Left renal pelvis (tissue), 4 donors: ENCODE data around the gene LAMA4. TPM values are rescaled to one million over a fixed set of nuclear protein-coding genes. Genes with fewer than 3 reads are reported as not detected.
"Not testable (repeated sequence)": the region's sequence is repeated elsewhere in the genome, so short reads cannot be mapped to it uniquely, and the experiment has no call there.

Experiments used
- DNase-seq, 4 donors: peaks; one replicate each; pipeline ENCODE4 v3.0.0-alpha.2; 2013; ENCODE audit warnings: low read depth in 4 of 4, low spot score in 3 of 4
- polyA plus RNA-seq, 4 donors: library from polyadenylated mRNA; unstranded; fragments of 120-200 nt; gene quantifications; one replicate each; pipeline ENCODE4 v1.2.1, GENCODE V29; 2013; ENCODE audit not compliant: insufficient read length in 4 of 4

The LAMA4 gene
- polyA plus RNA-seq, 4 donors, result 99.2 to 241 (median 104) TPM

DNA sequence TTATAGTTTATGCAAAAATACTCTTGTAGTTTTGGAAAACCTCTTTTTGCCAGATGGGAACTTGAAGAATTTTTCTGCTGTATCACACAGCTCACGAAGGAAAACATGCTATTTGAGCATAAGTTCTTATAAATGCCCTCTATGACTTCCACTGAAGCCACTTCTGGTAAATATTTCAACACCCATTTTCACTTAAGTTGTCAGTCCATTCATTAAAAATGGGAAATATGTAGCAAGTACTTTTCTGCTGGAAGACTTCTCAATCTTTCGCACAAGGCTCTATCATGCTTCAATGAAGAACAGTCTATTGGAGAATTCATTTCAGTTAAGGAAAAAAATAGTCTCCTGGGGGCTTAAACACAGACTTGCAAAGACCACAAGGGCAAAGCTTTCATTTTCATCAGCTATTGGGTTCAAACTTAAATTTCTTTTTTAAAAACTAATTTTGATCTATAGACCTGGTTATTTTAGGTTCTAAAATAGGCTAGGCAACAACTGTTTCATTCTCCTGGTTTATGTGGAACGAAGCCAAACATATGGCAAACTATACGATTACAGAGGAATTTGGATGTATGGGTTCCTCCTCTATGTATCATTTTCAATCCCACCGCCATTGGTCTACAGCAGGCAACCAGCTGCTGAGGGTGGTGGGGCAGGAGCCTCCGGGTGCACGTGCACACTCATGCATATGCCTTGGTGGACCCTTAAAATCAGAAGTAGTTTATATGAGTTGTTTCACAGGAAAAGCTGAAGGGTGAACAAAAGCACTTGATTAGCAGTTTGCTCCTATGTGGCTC is 38.7 kb downstream of the LAMA4 start:
- DNase-seq, result no peak

DNA sequence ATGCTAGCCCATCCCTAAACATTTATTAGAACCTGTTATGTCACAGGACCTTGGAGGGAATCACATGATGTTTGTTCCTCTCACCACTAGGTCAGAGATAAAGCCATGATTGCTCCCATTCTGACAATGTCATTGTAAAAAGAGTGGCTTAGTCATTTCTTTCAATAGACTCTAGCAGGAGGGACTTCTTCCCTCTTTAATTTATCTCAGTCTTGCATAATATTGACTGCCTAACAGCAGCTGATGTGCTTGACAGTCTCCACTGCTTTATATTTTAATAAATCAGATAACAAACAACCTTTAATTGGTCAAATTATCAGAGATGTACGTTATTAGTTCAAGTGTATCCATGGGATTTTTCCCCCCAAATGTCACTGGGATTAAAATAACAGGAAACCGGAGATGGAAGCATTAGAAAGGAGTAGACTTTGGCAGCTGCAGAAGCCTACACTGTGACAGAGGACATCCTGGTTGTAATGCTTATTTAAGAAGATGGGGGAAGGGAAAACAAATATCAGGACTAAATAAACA is 39.6 kb downstream of the LAMA4 start:
- DNase-seq, result no peak

DNA sequence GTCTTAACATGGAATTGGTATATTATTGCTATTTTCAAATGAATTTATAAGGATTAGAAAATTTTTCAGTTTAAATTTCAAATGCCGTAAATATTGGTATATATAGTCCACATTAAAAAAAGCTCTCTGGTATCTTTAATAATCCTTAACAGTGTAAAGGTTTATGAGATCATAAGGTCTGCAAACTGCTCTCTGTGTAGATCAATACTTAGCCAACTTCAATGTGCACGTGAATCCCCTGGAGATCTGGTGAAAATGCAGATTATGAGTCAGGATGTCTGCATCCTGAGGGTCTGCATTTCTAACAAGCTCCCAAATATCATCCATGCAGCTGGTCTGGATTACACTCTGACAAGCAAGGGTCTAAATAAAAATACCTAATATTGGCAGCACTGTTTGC is 43.5 kb downstream of the LAMA4 start:
- no peak for DNase-seq

DNA sequence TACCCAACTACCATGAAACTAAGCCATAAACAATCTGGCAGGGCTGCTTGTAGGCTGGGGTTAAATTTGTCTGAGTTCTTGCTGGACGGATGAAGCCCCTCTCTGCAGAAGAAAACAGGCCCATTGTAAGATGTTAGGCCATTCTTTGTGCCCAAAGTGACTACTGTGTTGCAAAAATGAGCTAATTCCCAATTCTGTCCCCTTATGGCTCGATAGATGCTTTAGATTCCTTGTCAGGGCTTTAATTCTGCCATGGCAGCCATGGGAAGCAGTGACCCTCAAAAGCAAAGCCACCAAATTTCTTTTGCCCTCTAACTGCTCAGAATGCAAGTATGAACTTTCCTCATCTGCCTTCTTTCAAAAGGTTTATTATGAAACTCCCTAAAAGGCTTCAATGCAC is 45.2 kb downstream of the LAMA4 start:
- DNase-seq, result no peak

DNA sequence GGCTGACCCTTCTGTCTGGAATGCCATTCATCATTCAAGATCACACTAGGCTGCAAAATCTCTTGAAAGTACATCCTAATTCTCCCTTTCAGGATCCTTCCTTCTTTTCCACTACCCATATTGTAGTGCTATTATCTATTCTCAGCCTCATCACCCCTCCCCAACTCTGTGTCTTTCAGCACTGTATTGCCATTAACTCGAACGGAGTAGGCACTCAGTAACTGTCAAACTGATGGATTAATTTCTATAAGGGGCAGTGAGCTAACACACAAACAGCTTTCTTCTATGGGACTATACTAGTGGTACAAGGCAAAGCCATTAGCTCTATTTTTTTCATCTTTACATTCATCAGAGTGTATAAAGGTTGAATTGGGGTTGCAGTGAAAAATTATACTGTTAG is 46.6 kb downstream of the LAMA4 start:
- no peak for DNase-seq

DNA sequence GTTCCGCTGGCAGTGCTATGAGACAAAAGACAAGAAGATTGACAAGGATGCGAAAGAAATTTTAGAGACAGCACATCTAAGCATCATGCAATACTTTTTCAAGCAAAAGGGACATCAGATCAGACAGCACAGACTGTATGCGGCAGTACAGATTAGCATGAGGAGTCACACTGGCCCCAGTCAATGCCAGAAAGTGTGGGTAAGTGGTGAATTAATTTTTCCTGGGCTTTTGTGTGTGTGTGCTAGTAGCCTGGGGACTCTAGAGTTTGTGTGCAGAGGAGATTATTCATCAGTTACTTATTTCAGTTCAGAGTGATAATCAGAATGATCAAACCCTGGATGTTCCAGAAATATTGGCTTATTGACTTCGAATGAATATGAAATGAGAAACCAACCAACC is 47.2 kb downstream of the LAMA4 start:
- no peak for DNase-seq

DNA sequence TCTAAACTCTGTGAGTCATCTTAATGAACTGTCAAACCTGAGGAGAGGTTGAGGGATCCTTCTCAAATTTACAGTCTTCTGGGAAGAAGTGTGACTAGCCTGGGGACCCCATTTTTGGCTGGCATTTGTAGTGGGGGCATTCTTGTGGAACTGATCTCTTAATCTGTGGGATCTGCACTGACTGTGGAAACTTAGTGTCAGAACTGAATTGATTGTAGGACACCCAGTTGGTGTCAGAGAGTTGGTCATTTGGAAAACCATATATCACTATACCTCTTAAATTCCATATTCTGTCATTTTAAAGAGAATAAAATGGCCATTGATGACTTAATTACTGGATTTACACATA is 48.3 kb downstream of the LAMA4 start:
- DNase-seq, result no peak

DNA sequence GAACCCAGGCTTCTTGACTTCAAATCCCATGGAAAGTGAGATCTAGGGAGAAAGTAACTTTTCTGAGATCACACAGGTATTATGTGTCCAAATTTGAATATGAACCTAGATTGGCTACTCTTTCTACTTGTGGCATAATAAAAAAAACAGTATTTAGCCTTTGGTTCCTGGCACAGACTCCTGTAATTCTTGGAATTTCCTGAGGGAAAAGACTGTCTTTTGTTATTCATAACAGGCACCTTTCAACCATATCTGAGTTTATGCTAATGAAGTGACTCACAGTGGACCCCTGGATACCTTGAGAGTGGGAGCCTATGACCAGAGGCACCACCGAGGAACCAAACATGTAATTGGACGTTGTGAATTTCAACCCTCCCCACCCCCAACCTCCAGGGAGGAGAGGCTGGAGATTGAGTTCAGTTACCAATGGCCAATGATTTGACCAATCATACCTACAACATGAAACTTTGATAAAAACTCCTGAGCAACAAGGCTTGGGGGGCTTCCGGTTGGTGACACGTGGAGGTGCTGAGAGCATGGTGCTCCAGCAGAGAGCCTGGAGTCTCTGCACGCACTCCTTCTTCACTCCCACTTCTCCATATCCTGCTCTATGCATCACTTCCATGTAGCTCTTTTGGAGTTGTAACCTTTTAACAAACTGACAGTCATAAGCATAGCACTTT is 48.8 kb downstream of the LAMA4 start:
- no peak for DNase-seq

DNA sequence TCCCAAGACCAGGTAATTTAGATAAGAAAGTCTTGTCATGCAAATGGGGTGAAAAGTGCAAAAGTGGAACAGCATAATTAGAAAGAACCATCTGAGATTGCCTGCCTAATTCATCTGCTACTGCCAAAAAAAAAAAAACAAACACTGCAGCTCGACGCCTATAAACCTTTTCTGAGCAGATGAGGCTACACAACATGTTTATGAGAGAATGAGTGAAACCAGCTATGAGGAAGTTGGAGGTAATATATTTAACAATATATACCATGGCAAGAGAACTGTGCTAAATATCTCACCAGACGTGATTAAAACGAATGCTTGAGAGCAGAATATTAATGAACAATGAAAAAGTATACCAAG is 50.0 kb downstream of the LAMA4 start:
- DNase-seq, result no peak

DNA sequence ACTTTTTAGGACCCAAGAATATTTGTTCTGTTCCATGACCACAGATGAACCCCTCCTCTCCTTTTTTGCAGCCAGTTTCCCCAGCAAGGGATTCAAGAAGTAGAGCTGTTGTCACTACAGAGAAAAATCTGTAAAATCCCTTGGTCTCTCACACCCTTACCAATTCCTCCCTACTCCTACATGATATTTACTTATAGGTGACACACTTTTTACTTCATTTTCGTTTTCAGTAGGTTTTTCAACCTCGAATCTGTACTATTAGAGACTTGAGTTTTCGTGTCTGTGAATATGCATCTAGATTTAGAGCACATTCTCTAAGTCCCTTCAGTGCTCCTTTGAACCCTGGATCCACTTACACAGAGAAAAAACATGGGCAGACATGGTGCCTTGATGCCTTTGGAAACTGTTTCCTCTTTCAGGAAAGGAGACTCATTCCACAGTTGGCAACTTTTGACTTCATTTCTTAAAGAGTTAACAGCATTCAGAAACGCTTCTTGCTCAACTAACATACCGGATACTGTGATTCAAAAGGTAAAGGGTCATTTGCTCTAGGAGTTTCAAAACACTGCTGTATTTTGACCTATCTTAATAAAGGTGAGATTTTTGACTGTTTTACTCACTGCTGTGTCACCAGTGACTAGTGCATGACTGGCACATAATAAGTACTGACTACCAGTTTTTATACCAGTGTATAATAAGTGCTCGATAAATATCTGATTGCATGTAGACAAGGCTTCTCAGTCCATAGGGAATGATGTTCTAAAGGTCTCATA is 50.6 kb downstream of the LAMA4 start:
- no peak for DNase-seq

DNA sequence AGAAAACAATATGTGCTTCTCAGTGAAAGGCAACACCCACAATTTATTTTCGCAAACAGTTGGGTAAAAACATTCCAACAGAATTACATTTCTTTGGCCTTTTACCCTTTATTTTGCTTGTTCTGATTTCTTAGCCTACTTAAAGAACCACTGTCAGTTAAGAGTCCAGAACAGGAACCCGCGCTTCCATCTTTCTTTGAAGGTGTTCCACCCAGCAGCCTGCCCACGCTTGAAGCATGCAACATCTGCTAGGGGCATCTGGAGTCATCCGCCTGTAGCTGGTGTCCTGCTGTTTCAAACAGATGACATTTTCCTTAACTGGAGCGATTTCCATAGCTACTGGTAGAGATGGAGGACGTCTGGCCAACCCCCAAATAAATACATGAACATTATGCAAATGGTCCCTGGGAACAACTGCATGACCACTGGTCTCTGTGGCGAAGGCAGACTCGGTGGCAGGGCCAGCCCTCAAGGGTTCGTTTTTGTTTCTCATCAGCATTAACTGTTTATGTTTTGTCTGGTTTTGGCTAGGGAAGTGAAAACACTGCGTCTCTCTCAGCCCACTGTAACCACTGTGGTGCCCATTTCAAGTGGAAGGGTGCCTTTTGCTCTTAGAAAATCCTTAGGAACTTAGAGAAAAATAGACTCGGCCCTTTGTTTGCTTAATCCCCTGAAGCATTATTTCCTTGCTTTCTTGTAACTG is 51.6 kb downstream of the LAMA4 start:
- no peak for DNase-seq

DNA sequence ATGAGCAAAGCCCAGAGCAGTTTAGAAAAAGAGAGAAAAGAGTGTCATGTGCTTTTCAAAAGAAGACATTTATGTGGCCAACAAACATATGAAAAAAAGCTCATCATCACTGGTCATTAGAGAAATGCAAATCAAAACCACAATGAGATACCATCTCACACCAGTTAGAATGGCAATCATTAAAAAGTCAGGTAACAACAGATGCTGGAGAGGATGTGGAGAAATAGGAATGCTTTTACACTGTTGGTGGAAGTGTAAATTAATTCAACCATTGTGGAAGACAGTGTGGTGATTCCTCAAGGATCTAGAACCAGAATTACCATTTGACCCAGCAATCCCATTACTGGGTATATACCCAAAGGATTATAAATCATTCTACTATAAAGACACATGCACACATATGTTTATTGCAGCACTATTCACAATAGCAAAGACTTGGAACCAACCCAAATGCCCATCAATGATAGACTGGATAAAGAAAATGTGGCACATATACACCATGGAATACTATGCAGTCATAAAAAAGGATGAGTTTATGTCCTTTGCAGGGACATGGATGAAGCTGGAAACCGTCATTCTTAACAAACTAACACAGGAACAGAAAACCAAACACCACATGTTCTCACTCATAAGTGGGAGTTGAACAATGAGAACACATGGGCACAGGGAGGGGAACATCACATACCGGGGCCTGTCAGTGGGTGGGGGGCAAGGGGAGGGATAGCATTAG is 54.0 kb downstream of the LAMA4 start:
- DNase-seq, result not testable (repeated sequence)

DNA sequence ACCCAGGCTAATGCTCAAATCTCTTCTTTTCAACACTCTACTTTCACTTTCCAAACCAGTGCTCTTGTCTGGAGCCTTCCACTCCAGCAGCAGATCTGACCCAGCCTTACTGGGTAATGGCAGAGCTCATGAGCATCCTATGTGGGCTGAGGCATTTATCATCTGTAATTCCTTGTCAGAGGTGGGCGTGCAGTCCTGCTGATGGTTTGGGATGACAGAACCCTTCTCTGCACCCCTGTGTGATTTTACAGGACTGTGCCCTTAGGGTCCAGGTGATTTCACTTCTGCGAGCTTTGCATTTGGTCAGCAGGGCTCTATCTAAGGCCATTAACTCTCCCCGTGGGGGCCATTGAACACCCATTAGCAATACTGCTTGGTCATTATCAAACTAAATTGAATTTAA is 55.4 kb downstream of the LAMA4 start:
- DNase-seq, result no peak

DNA sequence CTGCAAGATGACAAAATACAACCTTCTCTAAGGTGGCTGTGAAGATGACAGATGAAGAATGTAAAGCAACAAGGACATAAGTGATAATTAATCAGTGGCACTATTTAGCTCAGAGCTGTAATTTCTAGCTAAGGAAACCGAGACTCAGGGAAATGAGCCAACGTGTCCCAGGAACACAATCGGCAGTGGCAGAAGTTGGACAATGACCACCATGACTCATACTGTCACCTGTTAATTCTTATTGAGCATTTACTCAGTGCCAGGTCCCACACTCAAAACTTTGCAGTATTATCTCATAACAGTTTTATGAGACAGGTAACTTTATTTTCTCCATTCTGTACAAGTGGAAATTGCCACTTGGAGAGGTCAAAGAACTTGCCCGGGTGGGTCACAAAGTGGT is 55.8 kb downstream of the LAMA4 start:
- no peak for DNase-seq

DNA sequence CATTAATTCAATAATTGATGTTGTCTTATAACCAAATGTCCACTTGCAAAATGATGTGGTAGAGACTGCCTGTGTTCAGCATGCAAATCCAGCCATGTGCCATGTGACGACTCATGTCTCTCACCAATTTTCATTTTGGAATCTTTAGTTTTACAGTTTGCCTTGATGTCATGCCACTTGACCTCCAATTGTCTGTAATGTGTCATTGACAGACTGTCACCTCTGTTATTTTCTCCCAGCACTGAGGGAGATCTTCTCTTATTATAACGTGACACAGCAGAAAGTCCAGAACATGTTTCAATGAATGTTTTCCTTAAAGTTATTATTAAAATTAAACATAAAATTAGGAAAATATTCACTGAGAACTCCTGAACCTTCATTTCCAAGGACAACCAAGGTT is 56.7 kb downstream of the LAMA4 start:
- DNase-seq, result no peak

DNA sequence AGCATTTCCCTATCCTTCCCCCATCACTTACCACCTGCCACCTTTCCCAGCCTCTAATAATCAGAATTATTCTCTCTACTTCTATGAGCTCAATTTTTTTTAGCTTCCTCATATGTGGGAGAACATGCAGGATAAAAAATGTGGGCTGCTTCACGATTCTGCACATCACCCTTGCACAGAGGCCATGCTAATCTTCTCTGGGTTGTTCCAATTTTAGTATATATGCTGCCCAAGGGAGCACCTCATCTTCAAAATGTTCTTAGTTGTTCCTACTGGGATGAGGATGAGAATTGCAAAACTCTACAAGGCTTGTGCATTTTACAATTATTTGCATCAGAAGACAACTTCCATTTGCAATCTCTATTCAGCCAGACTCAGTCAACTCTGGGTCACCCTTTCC is 58.1 kb downstream of the LAMA4 start:
- no peak for DNase-seq

DNA sequence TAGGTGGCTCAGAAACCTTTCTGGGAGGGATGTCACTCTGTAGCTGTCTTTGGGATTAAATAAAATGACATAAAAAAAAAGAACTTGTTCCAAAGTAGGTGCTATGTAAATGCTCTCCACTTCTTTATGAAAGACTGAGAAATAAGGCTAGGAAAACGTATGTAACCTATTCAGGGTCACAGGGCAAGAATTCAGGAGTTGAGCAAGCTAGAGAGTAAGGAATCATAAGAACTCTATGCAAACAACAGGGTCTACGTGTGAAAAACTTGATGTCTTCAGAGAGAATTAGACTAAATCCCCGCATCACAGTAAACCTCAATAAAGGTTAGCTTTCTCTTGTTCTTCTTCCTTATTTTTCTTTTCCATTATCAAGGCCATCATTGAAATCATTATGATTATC is 59.2 kb downstream of the LAMA4 start:
- no peak for DNase-seq

DNA sequence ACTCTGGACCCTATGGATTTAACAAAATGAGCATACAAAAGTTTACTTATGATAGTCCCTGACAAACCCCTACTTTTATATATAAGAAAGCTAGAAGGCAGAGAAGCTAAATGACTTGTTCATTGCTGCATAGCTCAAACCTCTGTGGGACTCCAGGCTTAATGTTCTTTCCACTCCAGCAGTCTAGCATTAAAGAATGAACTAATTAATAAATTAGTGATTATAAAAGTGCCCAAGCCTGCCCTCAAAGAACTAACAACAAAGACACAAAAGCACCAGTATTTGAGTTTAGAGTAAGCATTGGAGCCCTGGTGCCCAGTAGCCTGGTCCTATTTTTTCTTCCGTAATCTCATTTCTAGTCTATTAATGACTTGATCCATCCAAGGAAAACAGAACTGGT is 59.9 kb downstream of the LAMA4 start:
- no peak for DNase-seq

DNA sequence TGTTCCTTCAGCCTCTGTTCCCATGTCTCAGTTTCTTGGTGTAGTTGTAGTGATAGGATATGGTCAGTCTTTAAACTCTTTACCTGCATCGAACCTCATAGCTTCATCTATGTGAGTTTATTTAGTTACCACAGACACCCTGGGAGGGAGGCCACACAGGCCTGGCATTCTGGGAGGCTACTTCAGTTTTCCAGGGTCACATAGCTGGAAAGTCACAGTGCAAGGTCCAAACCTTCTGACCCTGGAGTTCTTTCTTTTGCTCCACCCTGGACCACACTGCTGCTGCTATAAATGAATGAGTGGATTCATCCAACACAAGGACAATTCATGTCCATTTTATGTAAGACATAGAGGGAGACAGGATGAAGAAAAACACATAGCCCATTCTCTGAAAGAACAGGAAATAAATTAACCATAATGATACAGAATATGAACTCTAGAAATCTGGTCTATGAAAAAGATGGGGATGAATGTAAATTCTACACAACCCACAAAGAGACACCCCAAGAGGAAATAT is 60.8 kb downstream of the LAMA4 start:
- DNase-seq, result no peak

DNA sequence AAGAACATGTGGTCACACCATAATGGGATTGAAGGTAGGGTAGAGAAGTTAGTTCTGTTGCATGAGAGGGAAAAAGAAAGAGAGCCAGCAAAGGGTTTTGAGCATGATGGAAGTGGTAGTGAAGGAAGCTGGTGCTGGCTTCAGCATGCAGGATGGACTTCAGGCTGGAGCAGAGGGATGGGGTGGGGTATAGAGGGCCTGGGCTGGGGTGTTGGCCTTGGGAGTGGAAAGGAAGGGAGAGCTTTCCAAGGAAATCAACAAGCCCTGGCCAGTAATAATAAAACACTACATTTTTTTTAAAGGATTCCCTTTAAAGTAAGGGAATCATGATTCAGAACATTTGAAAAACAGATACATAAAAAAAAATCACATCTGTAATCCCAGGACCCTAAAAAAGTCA is 61.2 kb downstream of the LAMA4 start:
- DNase-seq, result no peak
